Thymus (tissue), 14 donors: ENCODE data around the gene C3AR1. TPM values are rescaled to one million over a fixed set of nuclear protein-coding genes. Genes with fewer than 3 reads are reported as not detected.
"Not testable (repeated sequence)": the region's sequence is repeated elsewhere in the genome, so short reads cannot be mapped to it uniquely, and the experiment has no call there.

Source experiments
- DNase-seq, 9 donors: peaks; one replicate each; pipeline ENCODE4 v3.0.0-alpha.2; 2013; ENCODE audit warnings: low spot score in 9 of 9, low read depth in 6 of 9, missing footprints in 1 of 9
- H3K27ac ChIP-seq, 2 donors: one replicate each; pipeline ENCODE4 v1.5.1; 2013; ENCODE audit warnings: control low read depth in 1 of 2, low read depth in 1 of 2, low read length in 1 of 2, mild to moderate bottlenecking in 1 of 2, moderate library complexity in 1 of 2
- H3K27me3 ChIP-seq, 2 donors: one replicate each; pipeline ENCODE4 v1.5.1; 2013; ENCODE audit warnings: low read length in 1 of 2; ENCODE audit not compliant: control insufficient read depth in 2 of 2, insufficient read depth in 1 of 2
- H3K36me3 ChIP-seq, 2 donors: one replicate each; pipeline ENCODE4 v1.5.1; 2013; ENCODE audit warnings: low read length in 1 of 2, mild to moderate bottlenecking in 1 of 2, moderate library complexity in 1 of 2; ENCODE audit not compliant: control insufficient read depth in 2 of 2, insufficient read depth in 2 of 2
- H3K4me1 ChIP-seq, 2 donors: one replicate each; pipeline ENCODE4 v1.5.1; 2013; ENCODE audit warnings: low read length in 2 of 2; ENCODE audit not compliant: control insufficient read depth in 2 of 2, insufficient read depth in 2 of 2
- H3K4me3 ChIP-seq, 2 donors: one replicate each; pipeline ENCODE4 v1.5.1; 2013; ENCODE audit warnings: low read length in 2 of 2, control low read depth in 1 of 2, mild to moderate bottlenecking in 1 of 2
- H3K9me3 ChIP-seq, 2 donors: one replicate each; pipeline ENCODE4 v1.5.1; 2013; ENCODE audit warnings: low read length in 1 of 2, mild to moderate bottlenecking in 1 of 2; ENCODE audit not compliant: control insufficient read depth in 2 of 2, insufficient read depth in 1 of 2
- WGBS: extraction: QIAGEN DNeasy Blood & Tissue Kit; methylation state at CpG from one replicate; pipeline ENCODE4 v1.1.7; 2013; 5-methylcytosine and 5-hydroxymethylcytosine counted together
- long read RNA-seq, 10 donors: transcript quantifications; one replicate each; lab custom pipeline, GENCODE V29; 2026
- polyA plus RNA-seq: library from polyadenylated mRNA; stranded (reverse); fragments of 200-250 nt; gene quantifications from one replicate; pipeline ENCODE4 v1.2.3, GENCODE V29; 2013
- total RNA-seq: library from RNA; stranded (reverse); fragments of 120-200 nt; gene quantifications from one replicate; pipeline ENCODE4 v1.2.4, GENCODE V29; 2013
- donor health status: healthy.

The C3AR1 gene
- 8.2 TPM for total RNA-seq
- polyA plus RNA-seq = 9.6 TPM
- long read RNA-seq, donor 1, partial matches to known transcripts = 0 of 1 reads
- long read RNA-seq, donor 1, other reads (novel, unspliced or antisense) = 0 of 1 reads
- long read RNA-seq, donor 2 = 0 reads
- long read RNA-seq, donor 3, partial matches to known transcripts = 0 of 2 reads
- long read RNA-seq, donor 3, other reads (novel, unspliced or antisense) = 0 of 2 reads
- long read RNA-seq, donor 4, partial matches to known transcripts = 50 of 51 reads
- long read RNA-seq, donor 4, other reads (novel, unspliced or antisense) = 0 of 51 reads
- long read RNA-seq, donor 5, transcript C3AR1-201 (2 exons, 2,088 nt) = major isoform, 10 of 10 reads
- long read RNA-seq, donor 5, partial matches to known transcripts = 0 of 10 reads
- long read RNA-seq, donor 5, other reads (novel, unspliced or antisense) = 0 of 10 reads
- long read RNA-seq, donor 6, partial matches to known transcripts = 5 of 7 reads
- long read RNA-seq, donor 6, other reads (novel, unspliced or antisense) = 0 of 7 reads
- long read RNA-seq, donor 7, transcript C3AR1-201 (2 exons, 2,088 nt) = major isoform, 6 of 6 reads
- long read RNA-seq, donor 7, partial matches to known transcripts = 0 of 6 reads
- long read RNA-seq, donor 7, other reads (novel, unspliced or antisense) = 0 of 6 reads
- long read RNA-seq, donor 8, partial matches to known transcripts = 0 of 1 reads
- long read RNA-seq, donor 8, other reads (novel, unspliced or antisense) = 0 of 1 reads
- long read RNA-seq, donor 9 = 0 reads
- long read RNA-seq, donor 10, partial matches to known transcripts = 0 of 1 reads
- long read RNA-seq, donor 10, other reads (novel, unspliced or antisense) = 0 of 1 reads

DNA sequence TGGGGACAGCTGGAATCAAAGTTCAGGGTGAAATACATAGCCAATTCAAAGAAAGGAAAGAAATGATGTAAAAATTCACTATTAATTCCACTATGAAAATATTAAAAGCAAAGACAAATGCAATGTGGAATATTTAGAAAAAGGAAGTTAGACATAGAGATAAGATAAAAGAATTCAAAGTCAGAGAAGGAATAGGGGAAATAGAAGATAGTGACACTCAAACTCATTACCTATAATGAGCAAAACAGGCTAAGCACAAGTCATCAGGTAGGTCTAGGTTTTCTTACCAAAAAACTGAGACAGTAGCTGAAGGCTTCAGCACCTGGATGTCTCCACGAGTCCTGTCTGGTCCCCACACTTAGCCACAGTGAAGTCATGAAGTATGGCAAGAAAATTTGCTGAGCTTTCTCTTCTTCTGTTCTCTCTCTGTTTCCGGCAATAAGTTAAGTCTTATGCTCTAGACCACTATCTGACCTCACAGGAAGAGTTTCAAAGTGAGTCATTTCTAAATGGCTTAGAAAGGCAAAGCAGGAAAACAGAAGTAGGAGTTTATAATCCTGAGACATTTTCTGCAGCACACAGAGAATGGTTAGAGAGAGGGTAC is at the start of gene C3AR1:
TSS of gene C3AR1 (minus strand) at position 369 of the 604 bp plus-strand sequence. CDS start 6,174 bp downstream, outside the sequence.
- no peaks in the 10 kb centered on the region for H3K9me3 ChIP-seq
- 3% methylated on average over 2 of the region's 2 CpGs for WGBS
- DNase-seq = peak in 5 of 9 donors; percentile 21 to 76 (median 42)
- H3K4me3 ChIP-seq = no peak within 1 kb of the TSS
- no peaks in the 10 kb centered on the region for H3K36me3 ChIP-seq
- H3K27ac ChIP-seq = peak within 1 kb of the TSS in 1 of 2 donors; percentile 79
- no peaks in the 10 kb centered on the region for H3K27me3 ChIP-seq
- H3K4me1 ChIP-seq = peaks cover 0 to 3% of the 10 kb centered on the region in 2 donors

DNA sequence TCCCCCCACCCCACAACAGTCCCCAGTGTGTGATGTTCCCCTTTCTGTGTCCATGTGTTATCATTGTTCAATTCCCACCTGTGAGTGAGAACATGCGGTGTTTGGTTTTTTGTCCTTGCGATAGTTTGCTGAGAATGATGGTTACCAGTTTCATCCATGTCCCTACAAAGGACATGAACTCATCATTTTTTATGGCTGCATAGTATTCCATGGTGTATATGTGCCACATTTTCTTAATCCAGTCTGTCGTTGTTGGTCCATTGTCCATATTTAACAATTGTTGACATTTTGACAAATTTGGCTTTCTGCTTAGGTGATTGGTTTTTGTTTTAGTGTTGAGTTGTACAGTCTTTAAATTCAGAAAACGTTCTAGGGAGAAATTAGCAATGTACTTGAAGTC is 47.0 kb upstream of the C3AR1 start:
- WGBS = 98% methylated on average over 4 of the region's 4 CpGs
- not testable (repeated sequence) for H3K4me3 ChIP-seq, H3K36me3 ChIP-seq, H3K4me1 ChIP-seq, DNase-seq, H3K9me3 ChIP-seq, H3K27me3 ChIP-seq, H3K27ac ChIP-seq

DNA sequence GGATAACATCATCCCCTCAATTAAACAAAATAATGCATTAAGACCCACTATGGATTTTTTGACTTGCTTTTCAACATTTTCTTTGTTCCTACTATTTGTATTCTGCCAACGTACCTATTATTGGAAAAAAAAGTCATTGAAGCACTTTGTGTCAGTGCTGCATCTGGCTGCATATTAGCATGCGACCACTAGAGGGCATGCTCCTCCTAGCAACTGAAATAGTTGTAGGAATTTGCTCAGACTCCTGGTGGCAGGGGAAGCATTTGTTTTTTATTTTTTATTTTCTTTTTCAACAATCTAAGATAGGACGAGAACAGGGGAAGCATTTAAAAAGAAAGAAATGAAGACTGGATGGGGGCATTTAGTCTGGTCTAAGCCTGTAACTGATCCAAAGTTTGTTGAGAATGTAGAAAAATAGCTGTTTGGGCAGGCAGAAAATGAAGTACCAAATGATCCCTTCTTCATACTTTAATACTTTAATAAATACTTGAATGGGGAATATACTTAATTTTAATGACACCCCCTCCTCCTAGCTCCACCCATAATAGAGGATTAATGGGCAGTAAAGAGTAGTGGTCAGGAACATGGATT is 42.7 kb upstream of the C3AR1 start:
- no peaks in the 10 kb centered on the region for H3K4me1 ChIP-seq
- no peaks in the 10 kb centered on the region for H3K27me3 ChIP-seq
- peaks cover 0 to 4% of the 10 kb centered on the region in 2 donors for H3K36me3 ChIP-seq
- peak in 8 of 9 donors; percentile 55 to 85 (median 71) for DNase-seq
- H3K4me3 ChIP-seq = no peak overlapping the region
- H3K9me3 ChIP-seq = no peaks in the 10 kb centered on the region
- no peak overlapping the region for H3K27ac ChIP-seq
- WGBS = 5% methylated on average over 3 of the region's 3 CpGs

DNA sequence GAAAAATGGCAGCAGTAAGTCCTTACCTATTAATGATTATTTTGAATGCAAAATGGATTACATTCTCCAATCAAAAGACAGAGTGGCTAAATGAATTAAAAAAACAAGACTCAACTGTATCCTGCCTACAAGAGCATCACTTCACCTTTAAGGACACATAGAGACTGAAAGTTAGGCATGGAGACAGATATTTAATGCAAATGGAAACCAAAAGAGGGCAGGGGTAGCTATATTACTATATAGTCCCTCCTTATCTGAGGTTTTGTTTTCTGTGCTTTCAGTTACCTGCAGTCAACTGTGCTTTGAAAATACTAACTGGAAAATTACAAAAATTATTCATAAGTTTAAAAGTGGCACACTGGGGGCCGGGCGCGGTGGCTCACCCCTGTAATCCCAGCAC is 33.1 kb upstream of the C3AR1 start:
- Histone ChIP-seq H3K4me3 (no peak overlapping the region), H3K27ac (no peak overlapping the region), H3K4me1 (no peaks in the 10 kb centered on the region), H3K36me3 (peaks cover 27 to 32% of the 10 kb centered on the region in 2 donors), H3K27me3 (no peaks in the 10 kb centered on the region), H3K9me3 (no peaks in the 10 kb centered on the region)
- no peak for DNase-seq
- WGBS = 98% methylated on average over 3 of the region's 3 CpGs

DNA sequence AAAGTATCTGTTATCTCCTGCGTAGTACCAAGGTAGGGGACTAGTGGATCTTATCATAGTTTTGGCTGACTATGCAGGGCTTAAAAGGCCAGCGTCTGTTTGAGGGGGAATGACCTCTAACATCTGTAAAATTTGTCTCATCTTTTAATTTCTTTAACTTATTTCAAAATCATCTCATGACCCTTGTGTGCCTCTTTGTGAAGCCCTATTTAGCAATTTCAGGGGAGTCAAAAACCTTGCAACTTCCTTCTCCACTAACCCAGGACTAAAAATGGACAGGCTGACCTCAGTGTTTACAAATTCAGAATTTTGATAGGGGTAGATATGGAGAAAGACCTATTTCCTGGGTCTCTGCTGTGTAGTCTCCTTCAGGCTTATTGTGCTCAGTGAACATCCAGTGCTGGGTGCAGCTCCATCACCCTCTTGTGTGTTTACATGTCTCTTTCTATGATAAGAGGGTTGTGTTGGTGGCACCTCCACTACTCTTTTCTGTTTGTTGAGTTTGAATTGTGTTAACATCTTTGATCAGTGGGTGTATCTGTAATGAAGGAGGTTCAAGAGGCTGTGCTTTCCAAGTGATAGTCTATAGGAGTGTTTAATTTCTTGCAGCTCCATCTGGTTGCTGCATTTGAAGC is 30.2 kb upstream of the C3AR1 start:
- peaks cover 43 to 60% of the 10 kb centered on the region in 2 donors for H3K36me3 ChIP-seq
- WGBS = over 99% methylated on average over 2 of the region's 2 CpGs

DNA sequence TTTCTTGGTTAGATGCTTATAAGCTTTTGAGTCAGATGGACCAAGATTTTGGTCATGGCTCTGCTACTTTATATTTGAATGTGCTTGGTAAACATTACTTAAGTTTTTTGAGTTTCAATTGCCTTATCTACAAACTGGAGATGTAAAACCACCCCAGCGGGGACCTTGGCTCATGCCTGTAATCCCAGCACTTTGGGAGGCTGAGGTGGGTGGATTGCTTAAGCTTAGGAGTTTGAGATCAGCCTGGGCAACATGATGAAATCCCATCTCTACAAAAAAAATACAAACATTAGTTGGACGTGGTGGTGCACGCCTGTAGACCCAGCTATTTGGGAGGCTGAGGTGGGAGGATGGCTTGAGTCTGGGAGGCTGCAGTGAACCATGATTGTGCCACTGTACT is 27.1 kb upstream of the C3AR1 start:
- over 99% methylated on average over 3 of the region's 3 CpGs for WGBS
- no peak overlapping the region for H3K4me3 ChIP-seq
- H3K9me3 ChIP-seq = no peaks in the 10 kb centered on the region
- H3K27me3 ChIP-seq = no peaks in the 10 kb centered on the region
- DNase-seq = no peak
- peaks cover 55 to 80% of the 10 kb centered on the region in 2 donors for H3K36me3 ChIP-seq
- H3K4me1 ChIP-seq = peaks cover 2 to 5% of the 10 kb centered on the region in 2 donors
- H3K27ac ChIP-seq = no peak overlapping the region

More for the DNA sequence above, 30.2 kb upstream of the C3AR1 start:
- no peak overlapping the region for H3K4me3 ChIP-seq
- H3K4me1 ChIP-seq = no peaks in the 10 kb centered on the region
- no peaks in the 10 kb centered on the region for H3K9me3 ChIP-seq
- DNase-seq = no peak
- H3K27ac ChIP-seq = no peak overlapping the region
- H3K27me3 ChIP-seq = no peaks in the 10 kb centered on the region

DNA sequence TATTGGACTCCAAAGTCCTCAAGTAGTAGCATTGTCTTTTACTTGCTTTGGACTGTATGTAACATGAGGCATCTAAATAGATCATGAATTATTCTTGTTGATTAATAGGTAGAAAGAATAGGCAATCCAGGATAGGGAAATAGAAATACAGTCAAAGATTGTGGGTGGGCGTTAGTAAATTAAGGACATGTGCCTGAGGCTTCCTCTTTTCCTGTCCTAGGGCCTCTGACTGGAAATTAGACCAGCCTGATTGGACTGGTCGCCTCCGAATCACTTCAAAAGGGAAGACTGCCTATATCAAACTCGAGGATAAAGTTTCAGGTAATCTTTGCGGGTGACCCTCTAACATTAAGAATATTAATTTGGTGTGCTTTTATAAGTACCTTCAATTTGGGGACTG is 23.6 kb upstream of the C3AR1 start:
- Histone ChIP-seq H3K4me3 (no peak overlapping the region), H3K4me1 (peaks cover 5 to 14% of the 10 kb centered on the region in 2 donors), H3K27ac (no peak overlapping the region), H3K36me3 (peaks cover 34 to 55% of the 10 kb centered on the region in 2 donors), H3K9me3 (no peaks in the 10 kb centered on the region), H3K27me3 (no peaks in the 10 kb centered on the region)
- WGBS = 95% methylated on average over 5 of the region's 5 CpGs
- DNase-seq = no peak

DNA sequence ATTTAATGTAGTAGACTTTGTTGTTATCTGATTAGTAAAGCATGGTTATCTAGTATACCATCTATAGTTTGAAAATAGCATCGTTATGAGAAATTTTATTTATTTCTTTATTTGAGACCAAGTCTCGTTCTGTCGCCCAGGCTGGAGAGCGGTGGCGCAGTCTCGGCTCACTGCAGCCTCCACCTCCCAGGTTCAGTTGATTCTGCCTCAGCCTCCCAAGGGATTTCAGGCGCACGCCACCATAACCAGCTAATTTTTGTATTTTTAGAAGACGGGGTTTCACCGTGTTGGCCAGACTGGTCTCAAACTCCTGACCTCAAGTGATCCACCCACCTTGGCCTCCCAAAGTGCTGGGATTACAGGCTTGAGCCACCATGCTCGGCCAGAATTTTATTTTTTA is 23.1 kb upstream of the C3AR1 start:
- 97% methylated on average over 11 of the region's 11 CpGs for WGBS
- H3K27ac ChIP-seq = not testable (repeated sequence)

More for the DNA sequence above, 23.1 kb upstream of the C3AR1 start:
- H3K27me3 ChIP-seq, DNase-seq, H3K4me3 ChIP-seq, H3K9me3 ChIP-seq: not testable (repeated sequence)
- Histone ChIP-seq H3K36me3 (peaks cover 30 to 50% of the 10 kb centered on the region in 2 donors), H3K4me1 (peaks cover 5 to 15% of the 10 kb centered on the region in 2 donors)
